Loucy (cell line): ENCODE measurements around the gene PYGL.

Source experiments
- H2AFZ ChIP-seq: fragments of 200-600 bp; sonication (generic); 2 replicates; pipeline ENCODE4 v1.6.0; 2016; ENCODE audit warnings: antibody characterized with exemption, mild to moderate bottlenecking, low read length, moderate library complexity
- H3F3A ChIP-seq: fragments of 200-600 bp; 2 replicates; pipeline ENCODE4 v1.6.0; 2016; ENCODE audit warnings: antibody characterized with exemption, low read depth, mild to moderate bottlenecking
- H3K27me3 ChIP-seq: fragments of 200-600 bp; sonication (generic); 2 replicates; pipeline ENCODE4 v1.6.1; 2014; ENCODE audit warnings: low read length, mild to moderate bottlenecking; ENCODE audit not compliant: insufficient read depth, poor library complexity, severe bottlenecking
- H3K36me3 ChIP-seq: fragments of 200-600 bp; sonication (generic); 2 replicates; pipeline ENCODE4 v1.6.1; 2016; ENCODE audit warnings: low read length; ENCODE audit not compliant: insufficient read depth
- H3K4me1 ChIP-seq: fragments of 200-600 bp; sonication (generic); 2 replicates; pipeline ENCODE4 v1.5.1; 2014; ENCODE audit warnings: low read length, mild to moderate bottlenecking; ENCODE audit not compliant: insufficient read depth, poor library complexity, severe bottlenecking
- H3K4me2 ChIP-seq: fragments of 200-600 bp; sonication (generic); 2 replicates; pipeline ENCODE4 v1.6.0; 2014; ENCODE audit warnings: antibody characterized with exemption, low read length, low read depth, mild to moderate bottlenecking; ENCODE audit not compliant: poor library complexity, severe bottlenecking
- H3K4me3 ChIP-seq: fragments of 200-600 bp; sonication (generic); 2 replicates; pipeline ENCODE4 v1.5.1; 2014; ENCODE audit warnings: low read length, mild to moderate bottlenecking, mixed read lengths; ENCODE audit not compliant: poor library complexity, severe bottlenecking
- H3K79me2 ChIP-seq: fragments of 200-600 bp; sonication (generic); 2 replicates; pipeline ENCODE4 v1.6.1; 2014; ENCODE audit warnings: low read length; ENCODE audit not compliant: insufficient read depth
- H3K9ac ChIP-seq: fragments of 200-600 bp; sonication (generic); 2 replicates; pipeline ENCODE4 v1.6.0; 2014; ENCODE audit warnings: mild to moderate bottlenecking, low read depth, low read length, moderate library complexity; ENCODE audit not compliant: poor library complexity, severe bottlenecking
- H3K9me2 ChIP-seq: fragments of 200-600 bp; sonication (generic); replicated peaks from 2 replicates; pipeline ENCODE4 v1.6.1; 2016; ENCODE audit warnings: low read depth, low read length, mixed read lengths
- H3K9me3 ChIP-seq: fragments of 200-600 bp; sonication (generic); 2 replicates; pipeline ENCODE4 v1.6.1; 2014; ENCODE audit warnings: mild to moderate bottlenecking, antibody characterized with exemption, low read length, low read depth; ENCODE audit not compliant: insufficient read depth
- H4K20me1 ChIP-seq: fragments of 200-600 bp; sonication (generic); 2 replicates; pipeline ENCODE4 v1.6.0; 2014; ENCODE audit warnings: antibody characterized with exemption, low read length, mild to moderate bottlenecking; ENCODE audit not compliant: insufficient read depth, poor library complexity, severe bottlenecking
- EZH2phosphoT487 ChIP-seq: fragments of 200-600 bp; IDR thresholded peaks from 2 replicates; pipeline ENCODE4 v1.6.1; 2018; ENCODE audit warnings: antibody characterized with exemption, mild to moderate bottlenecking, moderate library complexity, borderline replicate concordance
- TF ChIP-seq, protein P1 (sequence below): fragments of 200-600 bp; sonication (generic); conservative IDR thresholded peaks from 2 replicates; pipeline ENCODE4 v1.5.1; 2014; ENCODE audit warnings: mild to moderate bottlenecking, antibody characterized with exemption, low read length

PYGL gene

DNA sequence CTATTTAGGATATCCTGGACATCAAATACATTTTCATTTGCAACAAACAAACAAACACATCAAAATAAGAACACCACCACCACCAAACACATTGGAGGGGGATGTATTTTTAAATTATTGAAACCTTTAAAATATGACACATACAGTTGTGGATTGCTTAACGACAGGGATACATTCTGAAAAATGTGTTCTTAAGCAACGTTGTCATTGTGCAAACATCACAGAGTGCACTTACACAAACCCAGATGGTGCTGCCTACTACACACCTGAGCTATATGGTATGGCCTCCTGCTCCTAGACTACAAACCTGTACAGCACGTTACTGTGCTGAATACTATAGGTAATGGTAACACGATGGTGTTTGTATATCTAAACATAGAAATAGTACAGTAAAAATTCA, 19.4 kb downstream of the PYGL start:
- no peak overlapping the region for H3K9ac ChIP-seq
- peaks cover 12% of the 10 kb centered on the region for H3F3A ChIP-seq
- H3K9me3 ChIP-seq = no peaks in the 10 kb centered on the region
- H3K4me2 ChIP-seq = no peak overlapping the region
- no peaks in the 10 kb centered on the region for H3K27me3 ChIP-seq
- TF ChIP-seq, protein P1, sequence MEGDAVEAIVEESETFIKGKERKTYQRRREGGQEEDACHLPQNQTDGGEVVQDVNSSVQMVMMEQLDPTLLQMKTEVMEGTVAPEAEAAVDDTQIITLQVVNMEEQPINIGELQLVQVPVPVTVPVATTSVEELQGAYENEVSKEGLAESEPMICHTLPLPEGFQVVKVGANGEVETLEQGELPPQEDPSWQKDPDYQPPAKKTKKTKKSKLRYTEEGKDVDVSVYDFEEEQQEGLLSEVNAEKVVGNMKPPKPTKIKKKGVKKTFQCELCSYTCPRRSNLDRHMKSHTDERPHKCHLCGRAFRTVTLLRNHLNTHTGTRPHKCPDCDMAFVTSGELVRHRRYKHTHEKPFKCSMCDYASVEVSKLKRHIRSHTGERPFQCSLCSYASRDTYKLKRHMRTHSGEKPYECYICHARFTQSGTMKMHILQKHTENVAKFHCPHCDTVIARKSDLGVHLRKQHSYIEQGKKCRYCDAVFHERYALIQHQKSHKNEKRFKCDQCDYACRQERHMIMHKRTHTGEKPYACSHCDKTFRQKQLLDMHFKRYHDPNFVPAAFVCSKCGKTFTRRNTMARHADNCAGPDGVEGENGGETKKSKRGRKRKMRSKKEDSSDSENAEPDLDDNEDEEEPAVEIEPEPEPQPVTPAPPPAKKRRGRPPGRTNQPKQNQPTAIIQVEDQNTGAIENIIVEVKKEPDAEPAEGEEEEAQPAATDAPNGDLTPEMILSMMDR = no peak
- no peak for TF ChIP-seq EZH2phosphoT487
- H3K4me1 ChIP-seq = peaks cover 37% of the 10 kb centered on the region
- H4K20me1 ChIP-seq = no peaks in the 10 kb centered on the region
- no peak overlapping the region for H3K4me3 ChIP-seq
- peaks cover 4% of the 10 kb centered on the region; the same call in 1 of the 2 replicates for H3K36me3 ChIP-seq
- no peaks in the 10 kb centered on the region for H3K79me2 ChIP-seq
- no peaks in the 10 kb centered on the region for H3K9me2 ChIP-seq
- H2AFZ ChIP-seq = no peak overlapping the region

DNA sequence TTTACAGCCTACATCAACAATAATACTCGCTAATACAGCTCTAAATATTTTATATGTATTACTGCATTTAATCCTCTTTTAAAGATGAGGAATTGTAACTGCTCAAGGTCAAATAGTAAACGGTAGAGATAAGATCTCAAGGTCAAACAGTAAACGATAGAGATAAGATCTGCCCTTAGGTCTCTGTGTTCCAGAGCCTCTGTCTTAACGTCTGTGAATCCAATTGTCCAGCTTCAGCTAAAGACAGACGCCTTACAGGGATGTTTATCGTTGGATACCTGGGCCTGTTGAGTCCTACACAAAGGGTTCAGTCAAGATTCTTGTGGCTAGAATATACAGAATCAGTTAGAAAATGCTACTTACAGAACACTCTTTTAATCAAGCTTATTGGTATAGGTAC, 20.0 kb downstream of the PYGL start:
- H3F3A ChIP-seq = peaks cover 12% of the 10 kb centered on the region
- H3K27me3 ChIP-seq = no peaks in the 10 kb centered on the region
- H3K4me3 ChIP-seq = no peak overlapping the region
- peaks cover 37% of the 10 kb centered on the region for H3K4me1 ChIP-seq
- H2AFZ ChIP-seq = no peak overlapping the region
- no peak overlapping the region for H3K4me2 ChIP-seq
- H3K79me2 ChIP-seq = no peaks in the 10 kb centered on the region
- peaks cover 4% of the 10 kb centered on the region; the same call in 1 of the 2 replicates for H3K36me3 ChIP-seq
- no peak for TF ChIP-seq EZH2phosphoT487
- TF ChIP-seq, protein P1 = no peak
- no peaks in the 10 kb centered on the region for H3K9me3 ChIP-seq
- no peaks in the 10 kb centered on the region for H4K20me1 ChIP-seq
- no peak overlapping the region for H3K9ac ChIP-seq
- no peaks in the 10 kb centered on the region for H3K9me2 ChIP-seq

DNA sequence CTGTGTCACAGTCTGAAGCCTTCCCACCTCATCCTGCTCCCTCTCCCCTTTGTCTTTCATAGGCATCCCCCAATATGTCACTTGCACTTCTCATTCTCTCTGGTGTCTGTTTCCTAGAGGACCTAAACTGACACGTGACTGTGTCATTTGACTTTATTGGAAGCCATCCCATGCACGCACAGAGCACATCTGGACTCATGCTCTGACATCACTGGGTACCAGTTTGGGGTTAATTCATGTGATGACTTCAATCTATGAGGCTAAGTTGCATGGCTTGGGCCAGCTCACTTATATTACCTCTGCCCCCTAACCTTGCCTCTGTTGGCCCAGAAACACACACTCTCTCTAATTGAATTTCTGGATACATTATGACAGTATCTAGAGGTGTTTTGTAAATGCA, 21.5 kb downstream of the PYGL start:
- H3K4me1 ChIP-seq = peaks cover 27% of the 10 kb centered on the region
- H3F3A ChIP-seq = peaks cover 12% of the 10 kb centered on the region
- H4K20me1 ChIP-seq = no peaks in the 10 kb centered on the region
- H3K27me3 ChIP-seq = no peaks in the 10 kb centered on the region
- H3K9me2 ChIP-seq = no peaks in the 10 kb centered on the region
- H3K9ac ChIP-seq = no peak overlapping the region
- TF ChIP-seq, protein P1 = no peak
- no peak for TF ChIP-seq EZH2phosphoT487
- no peak overlapping the region for H3K4me3 ChIP-seq
- H3K79me2 ChIP-seq = no peaks in the 10 kb centered on the region
- no peak overlapping the region for H2AFZ ChIP-seq
- no peak overlapping the region for H3K4me2 ChIP-seq
- no peaks in the 10 kb centered on the region for H3K9me3 ChIP-seq
- peaks cover 4% of the 10 kb centered on the region; the same call in 1 of the 2 replicates for H3K36me3 ChIP-seq
